IMR-90 (cell line): ENCODE data around the gene ACAT2. TPM values are rescaled to one million over a fixed set of nuclear protein-coding genes. Genes with fewer than 3 reads are reported as not detected.

Source experiments
- ATAC-seq: fragments of 200-7000 bp; cut with Tn5 transposase; 2 replicates; pipeline ENCODE4 v1.9.1; 2020; ENCODE audit warnings: low read depth, mild to moderate bottlenecking, moderate library complexity
- BruUV-seq: library from RNA; stranded (reverse); fragments of 400-500 nt; replicated peaks from 2 replicates; lab custom pipeline; 2021; lab: Mats Ljungman, UMichigan
- CTCF ChIA-PET: fragments of 300-600 bp; formaldehyde crosslinking; extraction: SDS; loops from one replicate; lab custom pipeline; 2021; ENCODE audit warnings: antibody characterized with exemption; lab: Yijun Ruan, JAX
- POLR2A ChIA-PET: fragments of 300-600 bp; sonication (Branson Sonifier 250); formaldehyde crosslinking; loops from one replicate; lab custom pipeline; 2022; ENCODE audit warnings: antibody characterized with exemption; ENCODE audit not compliant: unreplicated experiment; lab: Charles Lee
- DNase-seq: peaks from one replicate; pipeline ENCODE4 v3.0.0; 2013
- H2AFZ ChIP-seq: replicated peaks from 2 replicates; pipeline ENCODE3; 2013; ENCODE audit warnings: low read length, mild to moderate bottlenecking; ENCODE audit not compliant: poor library complexity
- H2AK5ac ChIP-seq: 2 replicates; pipeline ENCODE4 v1.6.1; 2013; ENCODE audit warnings: low read depth, low read length, inconsistent platforms
- H2AK9ac ChIP-seq: replicated peaks from 2 replicates; pipeline ENCODE3; 2013; ENCODE audit warnings: mild to moderate bottlenecking, low read depth, low read length, moderate library complexity; ENCODE audit not compliant: poor library complexity
- H2BK120ac ChIP-seq: 2 replicates; pipeline ENCODE4 v1.6.1; 2013; ENCODE audit warnings: low read depth, low read length, inconsistent platforms
- H2BK15ac ChIP-seq: 3 replicates; pipeline ENCODE4 v1.6.1; 2013; ENCODE audit warnings: low read depth, low read length, inconsistent platforms
- H2BK20ac ChIP-seq: 2 replicates; pipeline ENCODE4 v1.6.1; 2013; ENCODE audit warnings: low read depth, mild to moderate bottlenecking, inconsistent platforms, low read length, moderate library complexity
- H2BK5ac ChIP-seq: 2 replicates; pipeline ENCODE4 v1.6.1; 2013; ENCODE audit warnings: mild to moderate bottlenecking, low read depth, low read length, inconsistent platforms; ENCODE audit not compliant: poor library complexity, severe bottlenecking
- H3K14ac ChIP-seq: replicated peaks from 2 replicates; pipeline ENCODE4 v1.6.1; 2013; ENCODE audit warnings: low read depth, low read length, inconsistent platforms
- H3K18ac ChIP-seq: 2 replicates; pipeline ENCODE4 v1.6.1; 2013; ENCODE audit warnings: low read depth, low read length, control low read depth
- H3K23ac ChIP-seq: 2 replicates; pipeline ENCODE4 v1.6.1; 2013; ENCODE audit warnings: low read depth, low read length, inconsistent platforms
- H3K27ac ChIP-seq: 2 replicates; pipeline ENCODE4 v1.5.1; 2013; ENCODE audit warnings: mild to moderate bottlenecking, control low read depth, low read length; ENCODE audit not compliant: insufficient read depth
- H3K27me3 ChIP-seq: 2 replicates; pipeline ENCODE4 v1.6.1; 2013; ENCODE audit warnings: low read length; ENCODE audit not compliant: control insufficient read depth, insufficient read depth
- H3K36me3 ChIP-seq: 2 replicates; pipeline ENCODE4 v1.6.1; 2013; ENCODE audit warnings: low read length, mixed read lengths; ENCODE audit not compliant: control insufficient read depth, insufficient read depth
- H3K4ac ChIP-seq: 2 replicates; pipeline ENCODE4 v1.6.1; 2013; ENCODE audit warnings: low read depth, low read length, inconsistent platforms
- H3K4me1 ChIP-seq: 2 replicates; pipeline ENCODE4 v1.6.1; 2013; ENCODE audit warnings: low read length, mixed read lengths; ENCODE audit not compliant: control insufficient read depth, insufficient read depth
- H3K4me2 ChIP-seq: 2 replicates; pipeline ENCODE4 v1.6.1; 2013; ENCODE audit warnings: low read depth, mild to moderate bottlenecking, control low read depth, low read length, moderate library complexity
- H3K4me3 ChIP-seq: 2 replicates; pipeline ENCODE4 v1.5.1; 2013; ENCODE audit warnings: low read depth, mild to moderate bottlenecking, control low read depth, low read length, moderate library complexity; ENCODE audit not compliant: insufficient read depth
- H3K56ac ChIP-seq: 2 replicates; pipeline ENCODE4 v1.6.1; 2013; ENCODE audit warnings: low read length, inconsistent platforms; ENCODE audit not compliant: insufficient read depth; ENCODE audit errors: extremely low read depth
- H3K79me1 ChIP-seq, 2 experiments: 2 replicates each; pipeline ENCODE4 v1.6.1; 2013; ENCODE audit warnings: low read length in 2 of 2, inconsistent platforms in 1 of 2, low read depth in 1 of 2
- H3K9ac ChIP-seq: 2 replicates; pipeline ENCODE4 v1.6.1; 2013; ENCODE audit warnings: low read depth, low read length, control low read depth
- H3K9me1 ChIP-seq: 2 replicates; pipeline ENCODE4 v1.6.1; 2013; ENCODE audit warnings: low read length, inconsistent platforms; ENCODE audit not compliant: insufficient read depth
- H3K9me3 ChIP-seq: 2 replicates; pipeline ENCODE4 v1.6.1; 2013; ENCODE audit warnings: low read length; ENCODE audit not compliant: control insufficient read depth, insufficient read depth
- H4K20me1 ChIP-seq: 2 replicates; pipeline ENCODE4 v1.6.1; 2013; ENCODE audit warnings: low read length, inconsistent platforms; ENCODE audit not compliant: insufficient read depth
- H4K5ac ChIP-seq: 2 replicates; pipeline ENCODE4 v1.6.1; 2013; ENCODE audit warnings: mild to moderate bottlenecking, low read depth, low read length, control low read depth
- H4K8ac ChIP-seq, 2 experiments: 2 replicates each; pipeline ENCODE4 v1.6.1; 2013; ENCODE audit warnings: low read depth in 2 of 2, low read length in 2 of 2, control low read depth in 1 of 2, inconsistent platforms in 1 of 2
- H4K91ac ChIP-seq: 2 replicates; pipeline ENCODE4 v1.6.1; 2013; ENCODE audit warnings: low read depth, low read length, inconsistent platforms; ENCODE audit not compliant: insufficient read depth
- NFE2L2 ChIP-seq: fragments of 150-350 bp; IDR thresholded peaks from 2 replicates; pipeline ENCODE4 v1.6.1; 2016; ENCODE audit warnings: low read depth, mild to moderate bottlenecking, low read length
- WGBS, 2 experiments: methylation state at CpG; one replicate each; pipeline versions ENCODE4 v1.1.5 to v1.1.7; 2013; ENCODE audit warnings: missing lambda C conversion rate in 2 of 2; ENCODE audit not compliant: insufficient read length in 1 of 2; ENCODE audit errors: extremely low coverage in 2 of 2; 5-methylcytosine and 5-hydroxymethylcytosine counted together
- dilution Hi-C: fragments of 300-500 bp; cut with HindIII; formaldehyde crosslinking; loops from one replicate; pipeline ENCODE4 v1.14.3; 2018; ENCODE audit warnings: low sequenced_read_pairs; ENCODE audit not compliant: unreplicated experiment
- in situ Hi-C: fragments of 300-500 bp; cut with MboI; formaldehyde crosslinking; loops from 3 replicates; pipeline ENCODE4 v1.14.3; 2019; ENCODE audit warnings: low sequenced_read_pairs, inconsistent platforms, mixed read lengths
- intact Hi-C: fragments of 100-400 bp; cut with micrococcal nuclease; formaldehyde crosslinking; loops from 2 replicates; pipeline ENCODE4 v1.10.0; 2022
- polyA plus RNA-seq, 3 experiments: library from polyadenylated mRNA; depleted of rRNA; stranded (reverse); fragments of >200 nt; gene quantifications; 2 replicates each; pipeline ENCODE4 v1.2.3, GENCODE V29; 2012; ENCODE audit warnings: low replicate concordance in 1 of 3
- total RNA-seq: library from RNA; depleted of rRNA; stranded (reverse); fragments of >200 nt; gene quantifications from 2 replicates; pipeline ENCODE4 v1.2.3, GENCODE V29; 2012
- TF ChIP-seq, protein P1 (sequence below): fragments of 150-350 bp; IDR thresholded peaks from 2 replicates; pipeline ENCODE4 v1.6.1; 2017; ENCODE audit warnings: mild to moderate bottlenecking, antibody characterized with exemption, low read length, low read depth

The ACAT2 gene
- total and polyA plus RNA-seq, 2 of the 4 experiments (the other 2 are of a cell fraction): 30.5 to 45.2 TPM

- Histone ChIP-seq H3K27ac (no peak overlapping the region), H4K5ac (no peak overlapping the region), H3K9me3 (no peaks in the 10 kb centered on the region), H3K36me3 (peaks cover 53% of the 10 kb centered on the region), H3K4me2 (no peak overlapping the region), H3K4me3 (no peak overlapping the region), H2BK20ac (no peak overlapping the region), H3K56ac (no peak overlapping the region), H2BK15ac (no peak overlapping the region), H2BK120ac (no peak overlapping the region), H3K9ac (no peak overlapping the region), H3K14ac (no peak overlapping the region), H3K23ac (no peak overlapping the region), H3K79me1 (peaks cover 24 to 35% of the 10 kb centered on the region in 2 experiments), H3K9me1 (no peaks in the 10 kb centered on the region), H2AFZ (no peak overlapping the region), H4K8ac (no peak overlapping the region), H4K20me1 (peaks cover 16% of the 10 kb centered on the region), H4K91ac (no peak overlapping the region), H2AK5ac (no peak overlapping the region), H3K18ac (no peak overlapping the region), H3K27me3 (no peaks in the 10 kb centered on the region), H2BK5ac (no peak overlapping the region), H3K4ac (no peak overlapping the region), H3K4me1 (no peaks in the 10 kb centered on the region), H2AK9ac (no peak overlapping the region)
- no TSS peak for BruUV-seq
- dilution Hi-C loops (no loop called here), intact Hi-C loops (no loop called here), in situ Hi-C loops (no loop called here)
- CTCF ChIA-PET: interaction anchor here (0.6 kb wide), 1 partner anchor 555 kb away, joined by 5 read pairs; no protein-coding TSS in a partner anchor
- DNase-seq (no peak), ATAC-seq (no peak)
- POLR2A ChIA-PET: no interaction called here
- TF ChIP-seq, protein P1, sequence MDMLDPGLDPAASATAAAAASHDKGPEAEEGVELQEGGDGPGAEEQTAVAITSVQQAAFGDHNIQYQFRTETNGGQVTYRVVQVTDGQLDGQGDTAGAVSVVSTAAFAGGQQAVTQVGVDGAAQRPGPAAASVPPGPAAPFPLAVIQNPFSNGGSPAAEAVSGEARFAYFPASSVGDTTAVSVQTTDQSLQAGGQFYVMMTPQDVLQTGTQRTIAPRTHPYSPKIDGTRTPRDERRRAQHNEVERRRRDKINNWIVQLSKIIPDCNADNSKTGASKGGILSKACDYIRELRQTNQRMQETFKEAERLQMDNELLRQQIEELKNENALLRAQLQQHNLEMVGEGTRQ: no peak
- TF ChIP-seq NFE2L2: peak; percentile 69
- WGBS, 2 experiments: no CpG with 5 or more reads among the region's 1 CpG
These were observed 19.7 kb upstream of the ACAT2 start for GRCh38 chr6:159742165-159742564.
